GM11168 (cell line): ENCODE measurements around the gene DEFB119.
"Not testable (repeated sequence)": the region's sequence is repeated elsewhere in the genome, so short reads cannot be mapped to it uniquely, and the experiment has no call there.

ENCODE experiments used
- in situ Hi-C: fragments of 300-500 bp; cut with MboI; formaldehyde crosslinking; loops from one replicate; pipeline ENCODE4 v1.12.0; 2022; ENCODE audit warnings: low sequenced_read_pairs; ENCODE audit not compliant: unreplicated experiment

The DEFB119 gene, protein sequence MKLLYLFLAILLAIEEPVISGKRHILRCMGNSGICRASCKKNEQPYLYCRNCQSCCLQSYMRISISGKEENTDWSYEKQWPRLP

DNA sequence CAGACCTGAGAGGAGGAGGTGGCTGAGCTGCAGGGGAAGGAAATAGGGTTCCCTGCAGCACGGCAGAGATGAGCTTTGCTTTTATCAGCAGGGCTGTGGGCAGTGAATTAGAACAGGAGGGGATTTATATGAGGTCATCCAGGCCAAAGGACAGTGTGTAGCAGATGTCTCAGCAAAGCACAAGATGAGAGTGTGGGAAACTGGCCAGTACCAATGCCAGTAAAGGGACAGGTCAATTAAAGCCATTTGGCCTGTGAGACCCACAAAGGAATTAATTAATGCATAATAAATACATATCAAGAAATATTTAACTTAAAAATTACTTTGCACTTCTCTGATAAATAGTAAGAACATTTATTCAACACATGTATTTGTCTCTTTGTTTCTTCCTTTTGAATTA, at the start of gene DEFB119:
Gene DEFB119, minus strand, starts transcription at position 101 of the 400 bp plus-strand sequence. CDS start 107 bp downstream, outside the sequence.
- in situ Hi-C loops, result no loop called here

DNA sequence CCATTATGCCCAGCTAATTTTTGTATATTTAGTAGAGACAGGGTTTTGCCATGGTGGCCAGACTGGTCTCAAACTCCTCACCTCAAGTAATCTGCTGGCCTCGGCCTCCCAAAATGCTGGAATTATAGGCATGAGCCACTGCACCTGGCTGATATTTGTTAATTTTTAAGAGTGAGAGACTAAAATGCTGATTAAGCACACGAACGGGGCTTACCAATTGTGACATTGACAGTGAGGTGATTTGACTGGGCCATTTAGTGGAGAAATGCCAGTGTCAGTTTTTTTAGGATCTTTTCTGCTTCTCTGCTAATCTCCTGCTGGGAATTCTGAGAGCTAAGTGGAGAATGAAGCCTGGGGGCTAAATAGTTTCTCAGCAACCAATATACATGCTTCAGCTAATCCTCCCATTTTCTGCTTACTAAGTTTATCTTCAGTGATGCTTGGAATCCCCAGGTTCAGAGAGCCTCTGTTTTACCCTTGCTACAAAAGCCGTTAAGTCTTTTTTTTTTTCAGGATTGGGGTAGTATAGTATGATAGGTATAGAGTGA, 40.3 kb upstream of the DEFB119 start:
- in situ Hi-C loops, result no loop called here

DNA sequence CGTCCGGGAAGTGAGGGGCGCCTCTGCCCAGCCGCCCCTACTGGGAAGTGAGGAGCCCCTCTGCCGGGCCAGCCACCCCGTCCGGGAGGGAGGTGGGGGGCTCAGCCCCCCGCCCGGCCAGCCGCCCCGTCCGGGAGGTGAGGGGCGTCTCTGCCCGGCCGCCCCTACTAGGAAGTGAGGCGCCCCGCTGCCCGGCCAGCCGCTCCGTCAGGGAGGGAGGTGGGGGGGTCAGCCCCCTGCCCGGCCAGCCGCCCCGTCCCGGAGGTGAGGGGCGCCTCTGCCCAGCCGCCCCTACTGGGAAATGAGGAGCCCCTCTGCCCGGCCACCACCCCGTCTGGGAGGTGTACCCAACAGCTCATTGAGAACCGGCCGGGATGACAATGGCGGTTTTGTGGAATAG, 37.2 kb upstream of the DEFB119 start:
- in situ Hi-C loops, result not testable (repeated sequence)

DNA sequence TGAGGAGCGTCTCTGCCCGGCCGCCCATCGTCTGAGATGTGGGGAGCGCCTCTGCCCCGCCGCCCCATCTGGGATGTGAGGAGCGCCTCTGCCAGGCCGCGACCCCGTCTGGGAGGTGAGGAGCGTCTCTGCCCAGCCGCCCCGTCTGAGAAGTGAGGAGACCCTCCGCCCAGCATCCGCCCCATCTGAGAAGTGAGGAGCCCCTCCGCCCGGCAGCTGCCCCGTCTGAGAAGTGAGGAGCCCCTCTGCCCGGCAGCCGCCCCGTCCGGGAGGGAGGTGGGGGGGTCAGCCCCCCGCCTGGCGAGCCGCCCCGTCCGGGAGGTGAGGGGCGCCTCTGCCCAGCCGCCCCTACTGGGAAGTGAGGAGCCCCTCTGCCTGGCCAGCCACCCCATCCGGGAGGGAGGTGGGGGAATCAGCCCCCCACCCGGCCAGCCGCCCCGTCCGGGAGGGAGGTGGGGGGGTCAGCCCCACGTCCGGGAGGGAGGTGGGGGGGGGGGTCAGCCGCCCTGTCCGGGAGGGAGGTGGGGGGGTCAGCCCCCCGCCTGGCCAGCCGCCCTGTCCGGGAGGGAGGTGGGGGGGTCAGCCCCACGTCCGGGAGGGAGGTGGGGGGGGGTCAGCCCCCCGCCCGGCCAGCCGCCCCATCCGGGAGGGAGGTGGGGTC, 36.6 kb upstream of the DEFB119 start:
- in situ Hi-C loops, result not testable (repeated sequence)

DNA sequence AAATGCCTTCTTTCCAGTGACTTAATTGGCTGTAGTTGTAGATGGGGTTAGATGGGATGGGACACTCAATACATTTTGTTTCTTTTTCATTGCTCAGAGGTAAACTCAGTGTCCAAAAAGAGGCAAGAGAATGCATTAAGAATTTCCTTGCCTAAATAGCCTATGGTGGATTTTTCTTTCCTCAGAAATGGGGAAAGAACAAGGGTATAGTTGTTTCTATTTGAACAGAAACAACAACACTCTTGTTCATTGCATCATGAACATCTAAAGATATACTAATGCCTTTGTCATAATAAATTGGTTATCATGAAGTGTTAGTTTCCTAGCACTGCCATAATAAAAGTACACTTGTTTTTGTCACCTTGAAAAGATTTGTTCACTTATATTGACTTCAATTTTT, 35.4 kb upstream of the DEFB119 start:
- in situ Hi-C loops, result no loop called here

DNA sequence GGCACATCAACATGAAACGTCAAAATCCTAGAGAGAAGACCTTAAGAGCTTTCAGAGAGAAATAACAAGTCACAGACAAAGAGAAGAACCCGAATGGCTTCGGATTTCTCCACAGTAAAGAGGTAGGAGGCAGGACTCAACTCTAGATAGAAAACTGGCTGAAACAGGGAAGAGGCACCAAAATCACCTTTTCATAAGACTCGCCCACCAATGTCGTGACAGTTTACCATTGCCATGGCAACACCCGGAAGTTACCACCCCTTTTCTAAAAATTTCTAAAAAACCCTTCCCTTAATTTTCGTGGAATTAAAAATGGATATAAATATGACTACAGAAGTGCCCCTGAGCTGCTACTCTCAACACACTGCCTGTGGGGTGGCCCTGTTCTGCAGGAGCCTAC, 27.9 kb upstream of the DEFB119 start:
- in situ Hi-C loops, result no loop called here

DNA sequence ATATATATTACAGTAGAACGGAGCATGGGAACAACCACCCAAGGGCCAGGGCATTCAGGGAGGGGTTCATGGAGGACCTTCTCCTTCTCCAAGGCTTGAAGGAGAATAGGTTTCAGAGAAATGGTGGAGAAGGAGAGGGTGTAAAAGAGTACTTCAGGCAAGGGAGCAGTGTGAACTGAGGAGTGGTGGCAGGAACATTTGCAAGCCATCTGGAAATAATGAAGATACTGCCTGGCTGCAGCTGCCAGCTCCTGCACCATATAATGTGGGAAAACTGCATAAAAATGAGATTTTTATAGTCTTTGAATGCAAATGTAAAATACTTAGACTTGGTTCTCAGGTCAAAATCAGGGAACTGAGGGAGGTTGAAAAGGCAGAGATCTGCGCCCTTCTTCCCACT, 25.3 kb upstream of the DEFB119 start:
- in situ Hi-C loops, result no loop called here

DNA sequence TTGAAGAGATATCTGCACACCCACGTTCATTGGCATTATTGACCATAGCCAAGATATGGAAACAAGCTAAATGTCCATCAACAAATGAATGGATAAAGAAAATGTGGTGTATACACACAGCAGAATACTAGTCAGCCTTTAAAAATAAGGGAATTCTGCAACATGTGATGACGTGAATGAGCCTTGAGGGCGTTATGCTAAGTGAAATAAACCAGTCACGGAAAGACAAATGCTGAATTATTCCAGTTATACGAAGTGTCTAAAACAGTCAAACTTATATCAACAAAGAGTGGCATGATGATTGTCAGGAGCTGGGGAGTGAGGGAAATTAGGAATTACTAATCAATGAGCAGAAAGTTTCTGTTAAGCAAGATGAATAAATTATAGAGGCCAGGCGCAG, 24.0 kb upstream of the DEFB119 start:
- in situ Hi-C loops, result no loop called here

DNA sequence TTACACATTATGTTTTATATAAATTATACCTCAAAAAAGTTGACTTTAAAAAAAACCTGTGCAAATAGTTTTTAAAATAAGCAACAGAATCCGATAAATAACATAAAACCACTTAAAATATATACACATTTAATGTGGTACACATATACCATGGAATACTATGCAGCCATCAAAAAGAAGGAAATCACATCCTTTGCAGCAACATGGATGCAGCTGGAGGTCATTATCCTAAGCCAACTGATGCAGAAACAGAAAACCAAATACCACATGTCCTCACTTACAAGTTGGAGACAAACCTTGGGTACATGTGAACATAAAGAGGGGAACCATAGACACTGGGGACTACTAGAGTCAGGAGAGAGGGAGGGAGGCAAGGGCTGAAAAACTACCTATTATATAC, 19.6 kb upstream of the DEFB119 start:
- in situ Hi-C loops, result no loop called here

DNA sequence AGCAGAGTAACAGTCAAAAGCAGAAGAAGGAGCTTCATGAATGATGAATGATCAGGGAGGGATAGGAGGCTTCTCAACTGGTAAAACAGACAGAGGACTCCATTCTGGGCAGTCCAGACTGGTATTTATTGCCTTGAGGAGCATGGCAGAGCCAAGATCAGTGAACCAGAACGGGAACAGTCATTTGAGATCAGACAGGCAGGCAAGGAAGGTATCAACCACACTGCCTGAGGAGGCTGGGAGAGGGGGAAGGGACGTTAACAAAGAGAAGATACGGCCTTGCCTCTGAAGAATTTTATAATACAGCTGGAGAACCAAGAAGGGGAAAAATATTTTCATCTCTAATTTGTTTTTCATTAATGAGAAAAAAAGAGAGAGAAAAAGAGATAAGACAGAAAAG, 15.7 kb upstream of the DEFB119 start, which contains the start of gene DEFB121:
Gene DEFB121, minus strand, starts transcription at position 101 of the 400 bp plus-strand sequence. Its CDS starts 63 bp downstream, at position 38.
- in situ Hi-C loops, result no loop called here

DNA sequence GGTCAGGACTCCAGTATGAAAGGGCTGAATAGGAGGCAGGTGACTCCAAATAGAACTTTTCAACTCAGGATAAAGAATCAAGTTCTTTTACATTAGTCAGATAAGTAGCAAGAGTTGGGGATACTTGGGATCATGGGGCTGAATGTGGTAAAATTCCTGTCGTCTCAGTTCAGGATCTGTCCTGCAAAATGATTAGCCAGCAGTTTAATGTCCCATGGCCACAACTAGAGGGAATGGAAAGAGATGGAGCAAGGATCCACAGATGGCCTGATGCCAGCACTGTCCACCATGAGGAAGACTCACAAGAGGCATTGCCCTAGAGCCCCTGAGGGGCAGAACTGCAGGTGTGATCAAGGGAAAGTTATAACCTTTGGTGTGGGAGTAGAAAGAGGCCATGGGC, 13.5 kb upstream of the DEFB119 start:
- in situ Hi-C loops, result no loop called here

DNA sequence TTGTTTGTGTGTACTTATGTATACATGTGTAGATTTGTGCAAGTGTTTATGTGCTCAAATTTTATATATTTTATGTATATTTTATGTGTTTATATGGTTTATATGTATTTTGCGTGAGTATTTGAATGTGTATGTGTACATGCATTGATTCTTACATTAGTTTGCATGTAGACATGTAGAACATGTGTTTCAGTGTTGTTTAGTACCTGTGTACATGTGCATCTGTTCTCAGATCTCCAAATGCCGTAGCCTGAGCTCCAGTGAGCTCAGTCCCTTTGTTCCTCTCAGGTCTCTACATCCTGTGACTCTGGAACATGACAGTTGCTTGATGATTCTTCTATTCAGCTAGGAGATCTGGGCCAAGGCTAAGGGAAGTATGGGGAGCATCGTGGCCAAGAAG, 4.5 kb upstream of the DEFB119 start:
- in situ Hi-C loops, result no loop called here

DNA sequence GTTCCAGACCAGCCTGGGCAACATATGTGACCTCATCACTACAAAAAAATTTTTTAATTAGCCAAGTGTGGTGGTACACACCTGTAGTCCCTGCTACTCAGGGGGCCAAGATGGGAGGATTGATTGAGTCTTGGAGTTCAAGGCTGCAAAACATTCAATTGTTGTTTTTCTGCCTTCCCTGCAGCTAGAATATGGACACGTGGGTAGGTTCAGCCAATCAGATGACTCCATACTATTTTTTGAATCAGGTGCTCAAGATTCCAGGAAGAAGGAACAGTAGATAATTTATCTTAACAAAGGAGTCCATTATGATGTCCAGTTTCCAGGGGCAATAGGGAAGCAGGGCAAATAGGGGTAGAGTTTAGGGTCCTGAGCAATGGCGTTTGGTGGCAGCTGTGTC, 2.4 kb upstream of the DEFB119 start:
- in situ Hi-C loops, result no loop called here

DNA sequence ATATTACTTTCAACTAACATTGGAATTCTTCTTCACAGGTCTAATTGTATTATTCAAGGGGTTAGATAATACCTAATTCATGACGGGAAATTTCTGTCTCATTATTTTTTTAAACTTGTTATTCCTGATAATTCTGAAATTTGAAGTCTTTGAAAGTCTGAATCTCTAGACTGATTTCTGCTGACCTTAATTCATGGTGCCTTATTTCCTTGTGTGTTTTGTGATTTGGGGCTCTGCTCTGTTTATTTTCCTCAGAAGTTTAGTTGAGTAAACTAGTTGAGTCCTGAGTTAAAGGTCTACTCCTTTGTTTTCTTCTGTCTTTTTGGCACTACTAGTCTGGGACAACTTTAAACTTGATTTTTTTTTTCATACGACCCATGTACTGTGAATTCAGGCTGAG, 16.0 kb downstream of the DEFB119 start:
- in situ Hi-C loops, result no loop called here

DNA sequence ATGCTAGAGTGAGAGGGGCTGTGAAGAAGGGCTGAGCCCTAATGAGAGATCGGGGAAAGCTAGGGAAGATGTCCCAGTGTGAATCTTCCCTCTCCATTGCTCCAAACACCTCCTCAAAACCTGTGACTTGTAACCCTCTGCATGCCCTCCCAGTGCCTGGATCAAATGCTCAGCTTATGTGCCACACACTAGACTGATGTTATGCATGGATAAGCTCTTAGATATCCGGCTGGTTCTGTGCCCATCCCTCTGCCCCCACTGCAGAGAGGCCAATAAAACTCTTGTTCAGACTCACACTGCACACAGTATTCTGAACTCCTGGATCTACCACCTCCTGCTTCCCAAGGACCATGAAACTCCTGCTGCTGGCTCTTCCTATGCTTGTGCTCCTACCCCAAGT, 22.1 kb downstream of the DEFB119 start, which contains the start of gene DEFB118:
Gene DEFB118, plus strand, starts transcription at position 301 of the 400 bp plus-strand sequence. Its CDS starts 50 bp downstream, at position 351.
- in situ Hi-C loops, result no loop called here

DNA sequence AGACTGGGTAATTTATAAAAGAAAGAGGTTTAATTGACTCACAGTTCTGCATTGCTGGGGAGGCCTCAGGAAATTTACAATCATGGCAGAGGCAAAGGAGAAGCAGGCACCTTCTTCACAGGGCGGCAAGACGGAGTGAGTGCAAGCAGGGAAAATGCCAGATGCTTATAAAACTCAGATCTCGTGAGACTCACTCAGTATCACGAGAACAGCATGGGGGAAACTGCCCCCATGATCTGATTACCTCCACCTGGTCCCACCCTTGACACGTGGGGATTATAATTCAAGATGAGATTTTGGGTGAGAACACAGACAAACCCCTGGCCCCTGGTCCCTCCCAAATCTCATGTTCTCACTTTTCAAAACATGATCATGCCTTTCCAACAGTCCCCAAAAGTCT, 26.1 kb downstream of the DEFB119 start:
- in situ Hi-C loops, result not testable (repeated sequence)

DNA sequence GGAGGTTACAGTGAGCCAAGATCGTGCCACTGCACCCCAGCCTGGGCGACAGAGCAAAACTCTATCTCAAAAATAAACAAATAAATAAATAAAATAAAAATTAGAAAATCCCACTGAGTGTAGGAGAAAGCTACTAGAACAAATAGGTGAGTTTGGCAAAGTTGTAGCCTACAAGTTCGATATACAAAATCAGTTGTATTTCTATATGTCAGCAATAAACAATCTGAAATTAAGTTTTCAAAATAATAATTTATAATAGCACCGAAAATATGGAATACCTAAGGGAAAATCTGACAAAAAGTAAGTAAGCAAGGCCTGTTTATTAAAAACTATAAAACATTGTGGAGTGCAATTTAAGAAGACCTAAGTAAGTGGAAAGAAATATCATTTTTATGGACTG, 27.1 kb downstream of the DEFB119 start:
- in situ Hi-C loops, result no loop called here

DNA sequence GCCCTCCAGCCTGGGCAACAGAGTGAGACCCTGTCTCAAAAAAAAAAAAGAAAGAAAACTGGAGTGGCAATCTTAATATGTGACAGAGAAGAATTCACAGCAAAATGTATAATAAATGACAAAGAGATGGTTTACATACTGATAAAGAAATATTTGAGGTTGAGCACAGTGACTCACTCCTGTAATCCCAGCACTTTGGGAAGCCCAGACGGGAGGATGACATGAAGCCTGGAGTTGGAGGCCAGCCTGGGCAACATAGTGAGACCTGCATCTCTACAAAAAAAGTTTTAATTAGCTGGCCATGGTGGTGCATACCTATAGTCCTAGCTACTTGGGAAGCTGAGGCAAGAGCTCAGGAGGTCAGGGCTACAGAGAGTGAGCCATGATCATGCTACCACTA, 34.4 kb downstream of the DEFB119 start:
- in situ Hi-C loops, result no loop called here

DNA sequence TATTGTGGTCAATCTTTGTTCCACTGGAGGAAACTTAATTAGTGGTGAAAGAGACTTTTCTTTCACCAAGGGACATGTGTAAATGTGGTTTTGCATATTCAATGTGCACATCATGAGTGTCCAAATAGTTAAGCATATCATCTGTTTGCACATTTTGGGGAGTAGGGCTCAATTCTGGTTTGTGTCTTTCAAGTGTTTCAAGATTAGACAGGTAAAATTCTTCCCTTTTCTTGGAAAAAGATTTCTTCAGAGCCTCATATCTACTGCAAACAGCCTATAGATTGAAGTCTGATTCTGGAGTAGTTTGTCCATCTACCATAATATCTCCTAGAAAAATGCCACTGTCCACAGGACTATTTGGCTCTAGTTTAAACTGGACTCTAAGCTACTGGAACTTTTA, 48.9 kb downstream of the DEFB119 start:
- in situ Hi-C loops, result no loop called here

DNA sequence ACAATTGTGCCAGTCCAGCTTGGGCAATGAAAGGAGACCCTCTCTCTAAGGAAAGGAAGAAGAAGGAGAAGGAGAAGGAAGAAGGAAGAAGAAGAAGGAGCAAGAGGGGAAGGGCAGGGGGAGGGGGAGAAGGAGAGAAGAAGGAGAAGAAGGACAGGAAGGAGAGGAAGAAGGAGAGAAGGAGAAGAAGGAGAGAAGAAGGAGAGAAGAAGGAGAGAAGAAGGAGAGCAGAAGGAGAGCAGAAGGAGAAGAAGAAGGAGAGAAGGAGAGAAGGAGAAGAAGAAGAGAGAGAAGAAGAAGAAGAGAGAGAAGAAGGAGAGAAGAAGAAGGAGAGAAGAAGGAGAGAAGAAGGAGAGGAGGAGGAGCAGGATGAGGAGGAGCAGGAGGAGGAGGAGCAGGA, 59.5 kb downstream of the DEFB119 start:
- in situ Hi-C loops, result no loop called here
